NCI-H1930 (cell line): Measurements from ENCODE around the gene SCUBE2.

Experiments
- DNase-seq, 2 experiments: peaks; one replicate each; lab custom pipeline; 2025; lab: John Stamatoyannopoulos, UW

SCUBE2 gene

GRCh38 chr11:9074338-9075029 lies 16.9 kb downstream of the SCUBE2 start:
- DNase-seq, result no peak

GRCh38 chr11:9073466-9074225 lies 17.8 kb downstream of the SCUBE2 start:
- no peak for DNase-seq

- no peak for DNase-seq
These were observed 18.7 kb downstream of the SCUBE2 start for GRCh38 chr11:9072626-9073176.

DNA sequence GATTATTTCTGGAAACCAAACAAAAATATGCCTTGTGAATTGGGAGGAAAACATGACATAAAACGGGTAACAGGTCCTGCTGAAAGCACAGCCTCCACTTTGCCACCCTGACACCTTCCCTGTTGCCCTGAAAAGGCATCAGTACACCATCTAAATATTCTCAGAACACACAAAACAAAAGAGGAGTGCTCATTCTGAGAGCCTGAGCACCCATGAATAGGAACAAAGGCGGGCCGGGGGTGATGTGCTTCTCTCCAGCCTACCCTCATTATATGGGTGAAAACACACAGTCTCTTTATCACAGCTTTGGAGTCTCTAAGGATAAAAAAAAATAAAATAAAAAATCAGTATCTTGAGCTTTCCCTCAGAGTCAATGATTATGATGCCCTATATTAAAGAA lies 19.7 kb downstream of the SCUBE2 start:
- no peak for DNase-seq

- DNase-seq, result no peak
These were observed 20.5 kb downstream of the SCUBE2 start for GRCh38 chr11:9070749-9071491.

- DNase-seq, result no peak
These were observed 21.4 kb downstream of the SCUBE2 start for GRCh38 chr11:9069862-9070470.

DNA sequence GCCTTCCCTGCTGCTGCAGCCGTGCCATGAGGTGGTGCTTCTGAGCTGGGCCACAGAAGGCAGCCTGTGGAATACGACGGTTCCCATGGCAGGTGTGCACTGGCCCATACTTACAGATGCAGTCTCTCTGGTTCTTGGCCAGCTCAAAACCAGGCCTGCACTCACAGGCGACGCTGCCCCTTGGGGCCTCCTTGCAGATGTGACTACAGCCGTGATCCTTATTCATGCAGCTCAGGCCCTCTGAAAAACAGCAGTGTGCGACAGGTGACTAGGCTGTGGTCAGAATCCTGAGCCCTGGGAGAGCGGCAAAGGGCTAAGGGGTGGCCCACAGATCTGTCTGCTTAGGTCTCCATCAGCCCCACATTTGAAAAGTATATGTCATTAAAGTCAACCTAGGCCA lies 22.1 kb downstream of the SCUBE2 start:
- DNase-seq, result no peak

- DNase-seq, result no peak
These were observed 24.9 kb downstream of the SCUBE2 start for GRCh38 chr11:9066433-9066925.

GRCh38 chr11:9065607-9066432 lies 25.6 kb downstream of the SCUBE2 start:
- DNase-seq, result no peak

- DNase-seq, result no peak
These were observed 29.6 kb downstream of the SCUBE2 start for GRCh38 chr11:9061807-9062206.

DNA sequence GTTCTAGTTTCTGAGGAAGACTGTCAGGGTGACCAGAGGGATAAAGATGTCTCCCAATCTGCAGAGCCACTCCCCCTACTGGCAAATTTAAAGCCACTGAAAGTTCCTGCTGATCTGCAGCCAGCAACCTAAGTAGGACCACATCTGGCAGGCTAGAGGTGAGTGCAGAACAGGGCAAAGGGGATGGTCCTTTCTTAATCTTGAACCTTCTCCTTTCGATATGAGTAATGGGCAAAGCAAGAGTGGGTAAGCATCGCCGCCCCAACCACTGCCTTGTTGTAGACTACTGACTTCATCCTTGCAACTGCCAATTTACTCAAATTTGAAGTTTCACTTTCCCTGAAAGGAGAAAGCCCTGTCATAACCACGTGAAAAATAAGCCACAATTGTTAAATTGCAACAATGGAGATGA lies 30.7 kb downstream of the SCUBE2 start:
- DNase-seq, result peak in 1 of 2 experiments; percentile 16

DNA sequence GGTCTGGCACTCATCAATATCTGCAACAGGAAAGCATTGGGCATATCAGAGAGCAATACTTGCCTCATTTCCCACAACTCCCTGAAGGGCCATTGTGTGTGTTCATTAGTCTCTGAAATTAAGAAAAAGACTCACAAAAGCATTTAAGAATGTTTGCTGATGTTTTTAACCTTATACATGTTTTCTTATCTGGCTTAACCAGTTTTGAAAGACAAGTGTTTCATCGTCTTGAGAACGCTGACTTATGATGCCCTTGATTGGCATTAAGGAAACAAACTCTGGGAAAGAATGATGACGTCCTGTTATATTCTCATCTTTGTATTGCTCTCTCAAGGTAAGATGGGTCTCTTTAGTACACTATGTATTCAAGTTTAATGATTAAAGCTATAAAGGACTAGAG lies 32.0 kb downstream of the SCUBE2 start:
- DNase-seq, result no peak

- no peak for DNase-seq
These were observed 33.5 kb downstream of the SCUBE2 start for GRCh38 chr11:9057888-9058287.

- no peak for DNase-seq
These were observed 34.4 kb downstream of the SCUBE2 start for GRCh38 chr11:9057007-9057406.

GRCh38 chr11:9056467-9056866 lies 34.9 kb downstream of the SCUBE2 start:
- DNase-seq, result no peak

DNA sequence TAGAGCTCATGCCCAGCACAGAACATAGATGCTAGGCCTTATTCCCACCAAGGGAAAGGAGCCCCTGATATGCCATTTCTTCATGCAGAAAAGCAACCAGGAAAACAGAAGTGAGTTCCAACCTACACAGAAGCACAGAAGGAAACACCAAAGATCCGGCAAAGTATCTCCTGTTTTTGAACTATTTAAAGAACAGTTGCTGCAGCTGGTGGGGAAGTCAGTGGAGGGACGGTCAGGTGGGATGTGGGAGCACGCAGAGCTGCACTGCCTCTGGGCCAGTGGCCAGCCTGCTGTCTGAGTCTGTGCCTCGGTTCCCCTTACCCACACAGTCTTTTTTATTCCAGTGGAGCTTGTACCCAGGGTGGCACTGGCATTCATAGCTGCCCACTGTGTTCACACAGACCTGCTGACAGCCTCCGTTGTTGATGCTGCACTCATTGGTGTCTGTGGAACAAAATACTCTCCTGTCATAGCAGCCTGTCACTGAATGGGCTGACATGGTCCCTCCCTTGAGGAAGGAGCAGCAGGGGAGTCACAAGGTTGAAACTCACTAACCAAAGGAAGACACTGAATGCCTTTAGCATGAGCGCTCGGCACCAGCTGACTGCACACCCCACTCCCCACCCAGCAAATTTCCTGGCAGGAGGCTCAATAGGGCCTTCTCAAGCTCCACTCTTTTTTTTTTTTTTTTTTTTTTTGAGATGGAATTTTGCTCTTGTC lies 37.9 kb downstream of the SCUBE2 start:
- no peak for DNase-seq

DNA sequence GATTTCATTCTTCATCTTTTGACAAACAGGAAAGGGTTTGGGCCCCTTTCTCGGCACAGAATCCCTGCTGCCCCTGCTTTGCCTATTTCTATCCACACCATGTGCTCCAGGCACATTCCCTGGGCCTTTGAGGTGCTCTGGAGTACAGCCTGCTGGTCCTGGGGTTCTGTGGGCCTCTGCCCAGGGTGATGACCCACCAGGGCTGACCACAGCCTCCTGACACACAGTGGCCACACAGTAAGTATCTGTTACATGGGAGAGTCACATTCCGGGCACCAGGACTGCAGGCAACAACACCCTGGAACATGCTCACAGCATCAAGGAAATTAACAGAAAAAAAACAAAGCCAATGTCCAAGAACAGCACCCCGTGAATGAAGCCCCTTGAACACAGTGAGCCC lies 39.1 kb downstream of the SCUBE2 start:
- DNase-seq, result no peak

- no peak for DNase-seq
These were observed 41.4 kb downstream of the SCUBE2 start for GRCh38 chr11:9049959-9050358.

DNA sequence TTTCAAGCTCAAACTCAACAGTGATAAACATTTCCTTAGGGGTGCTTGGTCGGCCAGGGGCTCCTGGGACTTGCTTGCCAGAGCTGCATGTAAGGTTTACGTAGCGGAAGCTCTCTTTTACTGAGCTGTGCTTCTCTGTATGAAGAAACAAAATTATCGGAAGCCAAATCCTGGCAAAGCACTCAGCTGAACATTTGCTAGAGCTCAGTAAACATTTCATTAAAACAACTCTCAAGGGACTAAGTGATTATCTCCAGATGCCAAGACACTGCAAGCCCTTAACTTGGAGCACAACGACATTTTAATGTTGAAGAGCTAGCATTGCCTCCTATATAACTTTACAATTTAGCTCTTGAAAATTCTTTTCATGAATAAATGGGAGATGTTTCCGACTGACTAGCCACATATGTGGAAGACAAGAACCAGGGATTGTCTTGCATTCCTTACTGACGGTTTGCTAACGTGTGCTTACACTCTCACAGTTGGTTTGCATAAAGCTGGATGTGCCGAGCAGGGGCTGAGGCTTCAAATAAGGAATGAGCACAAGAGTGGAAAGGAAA lies 43.4 kb downstream of the SCUBE2 start:
- no peak for DNase-seq

DNA sequence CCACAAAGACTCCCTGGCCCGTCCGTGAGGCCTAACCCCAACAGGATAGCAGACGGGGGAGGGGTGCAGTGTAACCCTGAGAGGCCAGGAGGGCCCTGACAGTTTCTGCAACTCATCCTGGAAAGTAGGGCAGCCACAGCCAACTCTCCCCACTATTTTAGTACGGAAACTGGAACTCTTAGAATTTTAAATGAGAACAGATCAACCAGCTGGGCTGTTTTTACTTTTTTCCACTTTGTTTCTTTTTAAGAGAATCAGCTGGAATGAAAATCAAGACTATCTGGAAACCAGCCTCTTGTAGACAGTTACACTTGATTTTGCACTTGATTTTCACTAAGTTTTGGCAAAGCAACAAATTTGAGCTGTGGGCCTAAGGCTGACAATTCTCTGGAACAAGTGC lies 44.9 kb downstream of the SCUBE2 start:
- DNase-seq, result no peak
